Brain pericyte (primary cell): ENCODE results near the gene NPTX2.
"Not testable (repeated sequence)": the region's sequence is repeated elsewhere in the genome, so short reads cannot be mapped to it uniquely, and the experiment has no call there.

ENCODE experiments used
- DNase-seq: peaks from one replicate; pipeline ENCODE4 v3.0.0-alpha.2; 2012; ENCODE audit warnings: low read depth, low spot score

The NPTX2 gene

GRCh38 chr7:98617051-98617959 is at the start of gene NPTX2:
Gene NPTX2 (plus strand): TSS chr7:98617285. CDS start chr7:98617462, 177 bp downstream.
- DNase-seq, result no peak

DNA sequence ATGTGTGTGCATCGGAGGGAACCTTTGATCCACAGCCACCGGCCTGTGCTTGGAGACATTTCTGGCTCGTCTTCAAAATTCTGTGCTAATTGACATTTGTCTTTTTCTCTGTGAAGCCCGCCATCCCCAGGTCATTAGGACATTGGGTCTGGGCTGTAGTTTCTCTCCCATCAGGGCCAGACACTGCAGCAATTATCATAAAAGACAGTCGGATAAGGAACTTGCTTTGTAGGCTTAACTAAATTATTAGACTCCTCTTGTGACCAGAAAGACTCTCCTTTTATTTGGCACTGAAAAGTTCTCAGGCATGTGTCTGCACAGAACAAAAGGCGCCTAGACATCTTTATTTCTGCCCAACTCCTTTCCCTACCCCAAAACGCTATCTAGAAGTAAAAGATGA is 49.1 kb upstream of the NPTX2 start:
- no peak for DNase-seq

DNA sequence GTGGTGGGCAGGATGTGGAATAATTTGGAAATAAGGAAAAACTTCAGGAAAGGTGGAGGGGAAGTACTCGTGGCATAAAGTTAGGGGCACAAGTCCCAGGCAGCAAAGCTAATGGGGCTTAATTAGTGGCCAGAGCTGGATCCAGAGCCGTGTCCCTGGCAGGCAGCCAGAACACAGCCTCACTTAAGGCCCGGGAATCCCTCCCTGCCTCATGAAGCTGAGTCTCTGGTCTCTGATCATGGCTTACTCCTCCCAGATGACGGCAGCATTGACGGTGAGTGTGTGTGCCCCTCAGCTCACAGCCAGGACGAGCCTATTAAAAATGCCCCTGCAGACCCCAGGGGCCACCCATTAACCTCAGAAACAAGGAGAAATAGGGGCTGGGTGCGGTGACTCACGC is 48.2 kb upstream of the NPTX2 start:
- DNase-seq, result no peak

- DNase-seq, result no peak
Measured at GRCh38 chr7:98569691-98570337, 47.3 kb upstream of the NPTX2 start.

- no peak for DNase-seq
Measured at GRCh38 chr7:98571006-98571405, 46.1 kb upstream of the NPTX2 start.

GRCh38 chr7:98571986-98572385 is 45.1 kb upstream of the NPTX2 start:
- no peak for DNase-seq

- DNase-seq, result not testable (repeated sequence)
Measured at GRCh38 chr7:98572716-98573115, 44.4 kb upstream of the NPTX2 start.

DNA sequence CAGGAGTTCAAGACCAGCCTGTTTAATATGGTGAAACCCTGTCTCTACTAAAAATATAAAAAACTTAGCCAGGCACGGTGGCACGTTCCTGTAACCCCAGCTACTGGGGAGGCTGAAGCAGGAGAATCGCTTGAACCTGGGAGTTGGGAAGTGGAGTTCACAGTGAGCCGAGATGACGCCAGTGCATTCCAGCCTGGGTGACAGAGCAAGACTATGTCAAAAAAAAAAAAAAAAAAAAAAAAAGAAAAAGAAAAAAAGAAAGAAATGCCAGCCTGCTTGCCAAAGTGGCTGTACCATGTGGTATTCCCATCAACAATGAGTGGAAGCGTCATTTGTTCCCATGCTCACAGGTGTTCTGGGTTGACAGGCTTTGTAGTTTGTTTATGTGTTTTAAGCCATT is 43.3 kb upstream of the NPTX2 start:
- no peak for DNase-seq

DNA sequence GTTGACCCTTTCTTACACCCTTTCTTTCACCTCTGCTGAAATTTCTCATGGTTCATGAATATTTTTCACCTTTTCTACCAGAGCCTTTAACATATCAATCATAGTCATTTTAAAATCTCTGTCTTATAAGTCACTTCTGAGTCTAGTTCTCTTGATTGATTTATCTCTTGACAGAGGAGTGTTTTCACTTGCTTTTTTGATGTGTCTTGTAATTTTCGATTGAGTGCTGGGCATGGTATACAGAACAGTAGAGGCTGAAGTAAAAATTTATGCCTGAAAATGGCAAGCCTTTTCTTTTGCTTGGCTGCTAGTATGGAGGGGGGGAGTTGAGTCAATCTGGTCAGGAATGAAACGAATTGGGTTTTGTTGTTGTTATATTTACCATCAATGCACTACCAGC is 41.2 kb upstream of the NPTX2 start:
- DNase-seq, result no peak

DNA sequence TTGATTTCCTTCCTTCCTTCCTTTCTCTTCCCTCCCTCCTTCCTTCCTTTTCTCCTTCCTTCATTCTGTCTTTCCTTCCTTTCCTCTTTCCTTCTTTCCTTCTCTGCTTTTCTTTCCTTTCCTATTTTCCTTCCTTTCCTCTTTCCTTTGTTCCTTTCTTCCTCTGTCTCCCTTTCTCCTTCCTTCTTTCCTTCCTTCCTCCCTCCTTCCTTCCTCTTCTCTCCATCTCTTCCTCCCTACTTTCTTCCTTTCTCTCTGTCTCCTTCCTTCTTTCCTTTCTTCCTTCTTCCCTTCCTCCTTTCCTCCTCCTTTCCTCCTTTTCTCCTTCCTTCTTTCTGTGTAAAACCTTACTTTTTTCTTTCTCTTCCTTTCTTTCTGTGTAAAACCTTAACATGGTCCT is 32.3 kb upstream of the NPTX2 start:
- DNase-seq, result no peak

GRCh38 chr7:98591926-98592325 is 25.2 kb upstream of the NPTX2 start:
- DNase-seq, result no peak

GRCh38 chr7:98594348-98594747 is 22.7 kb upstream of the NPTX2 start:
- no peak for DNase-seq

GRCh38 chr7:98594787-98595186 is 22.3 kb upstream of the NPTX2 start:
- DNase-seq, result no peak

GRCh38 chr7:98598846-98599615 is 18.1 kb upstream of the NPTX2 start:
- DNase-seq, result no peak

GRCh38 chr7:98599886-98600285 is 17.2 kb upstream of the NPTX2 start:
- no peak for DNase-seq

GRCh38 chr7:98602755-98603398 is 14.2 kb upstream of the NPTX2 start:
- no peak for DNase-seq

DNA sequence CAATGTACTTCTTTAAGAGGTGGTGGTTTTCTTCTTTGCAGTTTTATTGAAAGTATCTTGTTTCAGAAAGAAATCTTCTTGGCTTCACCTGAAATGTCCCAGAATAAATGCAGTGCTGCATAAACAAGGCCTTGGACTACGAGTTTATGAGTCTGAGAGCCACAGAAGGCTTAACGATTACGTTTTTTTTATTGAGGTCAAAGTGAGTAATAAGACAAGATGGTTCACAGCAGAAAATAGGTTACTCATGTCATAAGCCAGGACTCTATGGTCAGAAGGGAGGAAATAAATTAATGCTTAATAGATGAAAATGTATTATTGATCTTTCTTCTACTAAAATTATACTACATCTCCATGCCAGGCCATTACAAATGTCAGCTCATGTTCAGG is 13.7 kb upstream of the NPTX2 start:
- no peak for DNase-seq

GRCh38 chr7:98613601-98614425 is 3.3 kb upstream of the NPTX2 start:
- DNase-seq, result no peak

DNA sequence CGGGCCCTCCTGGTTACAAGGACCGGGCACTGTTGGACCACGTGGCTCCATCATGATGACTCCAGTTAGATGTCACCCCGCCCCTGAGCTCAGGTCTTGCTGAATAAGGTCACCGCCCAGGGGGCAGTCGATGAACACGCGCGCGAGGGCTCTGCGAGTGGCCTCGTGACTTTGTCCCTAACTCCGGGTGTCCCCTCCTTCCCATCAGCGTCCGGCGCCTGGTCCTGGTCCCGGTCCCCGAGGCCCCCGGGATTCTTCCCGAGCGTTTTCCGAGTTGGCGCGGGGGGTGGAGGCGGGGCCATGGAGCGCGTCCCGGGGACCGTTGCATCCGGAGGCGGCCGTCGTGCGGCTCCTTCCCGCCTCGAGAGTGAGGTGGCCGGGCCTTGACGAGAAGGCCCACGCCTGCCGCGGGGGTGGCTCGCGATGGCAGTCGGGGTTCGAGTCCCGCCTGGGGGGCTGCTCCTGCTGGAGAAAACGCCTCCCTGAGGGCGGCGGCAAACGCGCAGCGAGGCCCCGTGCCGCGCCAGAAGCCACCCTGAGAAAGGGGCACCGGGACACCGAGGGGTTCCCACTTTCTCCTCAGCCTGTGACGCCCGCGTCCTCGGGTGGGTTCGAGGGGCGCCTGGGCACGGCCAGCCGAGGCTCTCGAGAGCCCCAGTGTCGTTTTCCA is 569 bp upstream of the NPTX2 start:
- no peak for DNase-seq

GRCh38 chr7:98617960-98618418 is 904 bp downstream of the NPTX2 start:
- no peak for DNase-seq
